Measurements from ENCODE around the gene JMJD1C.

The JMJD1C gene

DNA sequence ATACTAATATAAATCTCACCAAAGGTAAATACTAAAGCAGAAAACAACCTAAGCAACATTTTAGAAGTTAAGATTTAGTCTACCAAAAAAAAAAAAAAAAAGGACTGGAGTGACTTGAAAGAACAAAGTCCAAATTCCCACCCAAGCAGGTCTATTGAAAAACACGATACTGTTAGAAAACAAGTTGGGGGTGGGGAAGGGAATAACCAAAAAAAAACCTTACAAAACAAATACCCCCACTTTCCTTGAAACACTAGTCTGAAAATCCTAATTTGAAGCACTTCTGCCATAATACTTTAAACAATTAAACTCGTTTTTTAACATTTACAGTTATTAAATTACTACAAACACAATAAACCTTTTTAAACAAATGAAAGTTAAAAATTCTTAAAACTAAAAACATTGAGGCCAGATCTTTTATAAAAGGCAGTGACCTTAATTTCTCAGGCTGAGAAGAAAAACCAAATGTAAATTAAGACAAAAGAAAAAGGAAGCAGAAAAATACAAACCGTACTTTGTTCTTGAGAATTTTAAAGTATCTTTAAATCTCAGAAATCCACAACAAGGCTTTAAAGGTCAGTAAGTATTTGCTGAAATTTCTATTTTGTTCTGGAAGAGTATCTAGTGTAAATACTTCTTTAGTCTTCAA, 197.5 kb downstream of the JMJD1C start:
- Histone ChIP-seq H3K4me1 (ENCODE audit: control insufficient read depth, insufficient read depth, low read length) (no peaks in the 10 kb centered on the region), H3K4me3 (ENCODE audit: low read length in 2 of 2) (peak overlapping the region; percentile 81 to 84), H3K27ac (ENCODE audit: low read length) (peak overlapping the region; percentile 88), H3K36me3 (ENCODE audit: control insufficient read depth in 2 of 2, insufficient read depth in 2 of 2, low read length in 2 of 2) (no peaks in the 10 kb centered on the region), H3K27me3 (ENCODE audit: control insufficient read depth in 1 of 2, insufficient read depth in 2 of 2, low read length in 2 of 2) (no peaks in the 10 kb centered on the region), H3K9ac (ENCODE audit: low read length in 2 of 2) (peak overlapping the region; percentile 86 to 95), H3K9me3 (ENCODE audit: control insufficient read depth in 2 of 2, low read length in 2 of 2) (no peaks in the 10 kb centered on the region)

DNA sequence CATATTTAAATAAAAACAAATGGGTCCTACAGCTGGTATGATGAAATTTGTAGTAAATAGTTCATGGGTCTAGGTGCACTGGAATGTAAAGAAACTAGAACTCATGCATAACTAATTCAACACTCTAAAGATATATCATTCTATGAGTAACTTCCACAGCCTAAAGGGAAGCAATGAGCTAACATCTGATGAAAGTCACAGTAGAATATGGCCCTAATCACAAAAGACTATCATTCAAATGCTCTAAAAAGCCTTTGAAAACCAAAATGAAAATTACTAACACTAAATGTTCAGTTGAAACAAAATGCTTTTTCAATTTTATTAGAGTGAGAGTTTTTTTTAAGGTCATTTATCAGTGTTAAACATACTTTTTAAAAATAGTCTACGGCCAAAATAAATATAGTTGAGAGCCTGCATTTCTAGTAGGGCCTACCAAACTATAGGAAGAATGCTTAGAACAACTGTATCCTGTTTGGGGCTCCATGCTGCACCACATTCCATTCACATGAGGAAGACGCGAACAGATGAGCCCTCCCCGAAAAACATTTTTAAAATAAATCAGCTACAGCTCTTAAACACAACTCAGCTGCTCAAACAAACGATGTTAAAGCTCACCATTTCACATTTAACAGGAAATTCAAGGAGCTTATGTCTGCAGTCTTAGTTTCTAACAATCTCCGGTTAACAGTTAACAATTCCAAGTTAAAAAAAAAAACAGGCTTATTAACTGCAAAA, 198.2 kb downstream of the JMJD1C start:
- H3K4me3 ChIP-seq (ENCODE audit: low read length in 2 of 2): peak overlapping the region; percentile 81 to 84
- no peaks in the 10 kb centered on the region for H3K9me3 ChIP-seq (ENCODE audit: control insufficient read depth in 2 of 2, low read length in 2 of 2)
- H3K27me3 ChIP-seq (ENCODE audit: control insufficient read depth in 1 of 2, insufficient read depth in 2 of 2, low read length in 2 of 2): no peaks in the 10 kb centered on the region
- no peaks in the 10 kb centered on the region for H3K4me1 ChIP-seq (ENCODE audit: control insufficient read depth, insufficient read depth, low read length)
- peak overlapping the region; percentile 88 for H3K27ac ChIP-seq (ENCODE audit: low read length)
- H3K36me3 ChIP-seq (ENCODE audit: control insufficient read depth in 2 of 2, insufficient read depth in 2 of 2, low read length in 2 of 2): no peaks in the 10 kb centered on the region
- peak overlapping the region; percentile 86 to 95 for H3K9ac ChIP-seq (ENCODE audit: low read length in 2 of 2)

DNA sequence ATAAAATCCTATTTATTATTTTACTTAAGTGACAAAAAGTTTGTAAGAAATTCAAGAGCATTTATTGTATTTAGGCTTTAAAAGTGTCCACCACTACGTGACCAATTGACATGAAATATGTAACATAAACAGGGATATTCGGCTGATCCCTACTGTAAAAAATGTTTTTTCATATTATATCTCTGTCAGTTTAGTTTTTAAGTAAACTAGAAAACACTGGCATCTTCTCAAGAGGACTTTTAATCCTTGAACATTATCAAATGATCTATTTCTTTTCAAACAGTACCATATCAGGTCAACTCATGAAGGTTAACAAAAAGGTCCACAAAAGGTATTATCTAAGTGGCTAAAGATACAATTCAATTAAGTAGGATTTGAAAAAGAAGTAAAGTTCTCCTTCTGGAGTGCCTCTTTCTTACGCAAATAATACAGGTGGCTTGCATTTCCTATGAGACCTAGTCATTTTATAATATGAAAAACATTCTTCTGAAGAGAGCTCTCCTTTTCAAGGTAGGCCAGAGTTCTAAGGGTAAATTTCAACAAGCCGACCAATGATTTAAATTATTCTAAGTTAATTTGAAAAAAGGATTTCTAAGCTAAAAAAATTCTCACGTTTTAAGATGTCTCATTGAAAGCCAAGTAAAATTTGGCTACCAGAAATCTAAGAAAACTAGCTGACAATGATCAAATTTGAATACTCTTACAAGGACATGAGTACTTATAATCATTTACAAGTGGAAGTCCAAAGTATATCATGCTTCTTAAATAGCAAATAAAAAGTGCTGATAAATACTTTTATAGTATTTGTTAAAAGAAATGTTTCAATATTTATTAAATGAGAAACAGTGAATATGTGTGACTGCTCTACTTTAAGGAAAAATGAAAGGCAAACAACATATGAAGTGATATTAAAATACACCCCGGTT, 199.1 kb downstream of the JMJD1C start:
- peak overlapping the region; percentile 81 to 84 for H3K4me3 ChIP-seq (ENCODE audit: low read length in 2 of 2)
- no peaks in the 10 kb centered on the region for H3K36me3 ChIP-seq (ENCODE audit: control insufficient read depth in 2 of 2, insufficient read depth in 2 of 2, low read length in 2 of 2)
- no peaks in the 10 kb centered on the region for H3K9me3 ChIP-seq (ENCODE audit: control insufficient read depth in 2 of 2, low read length in 2 of 2)
- H3K9ac ChIP-seq (ENCODE audit: low read length in 2 of 2): peak overlapping the region; percentile 86 to 95
- H3K27me3 ChIP-seq (ENCODE audit: control insufficient read depth in 1 of 2, insufficient read depth in 2 of 2, low read length in 2 of 2): no peaks in the 10 kb centered on the region
- H3K27ac ChIP-seq (ENCODE audit: low read length): peak overlapping the region; percentile 8
- H3K4me1 ChIP-seq (ENCODE audit: control insufficient read depth, insufficient read depth, low read length): no peaks in the 10 kb centered on the region

DNA sequence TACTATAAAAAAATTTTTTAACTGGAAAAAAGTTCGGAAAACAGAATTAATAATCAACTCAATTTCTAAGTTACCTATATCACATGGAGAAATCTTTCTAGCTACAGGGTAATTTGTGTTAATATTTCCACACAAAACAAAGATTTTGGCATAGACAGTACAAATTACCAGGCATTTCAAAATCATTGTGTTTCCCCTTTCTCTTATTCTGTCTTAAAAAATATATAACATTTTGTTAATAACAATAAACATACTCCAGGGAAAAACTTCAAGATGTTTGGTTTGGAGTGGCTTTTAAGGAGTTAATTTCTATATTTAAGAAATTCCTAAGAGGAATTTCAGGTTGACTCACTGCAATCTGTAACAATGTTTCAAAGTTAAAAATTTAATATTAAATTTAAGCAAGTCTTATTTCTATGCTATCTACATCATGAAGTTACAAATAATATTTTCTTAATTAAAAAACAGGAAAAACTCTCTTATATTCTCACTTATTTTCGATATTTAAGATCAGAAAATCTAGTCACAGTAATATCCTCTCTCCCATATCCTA, 200.0 kb downstream of the JMJD1C start:
- Histone ChIP-seq H3K4me1 (ENCODE audit: control insufficient read depth, insufficient read depth, low read length) (no peaks in the 10 kb centered on the region), H3K9ac (ENCODE audit: low read length in 2 of 2) (peak overlapping the region; percentile 3 to 95), H3K4me3 (ENCODE audit: low read length in 2 of 2) (peak overlapping the region; percentile 81 to 84), H3K27ac (ENCODE audit: low read length) (no peak overlapping the region), H3K36me3 (ENCODE audit: control insufficient read depth in 2 of 2, insufficient read depth in 2 of 2, low read length in 2 of 2) (peaks cover 0 to 6% of the 10 kb centered on the region in 2 donors), H3K27me3 (ENCODE audit: control insufficient read depth in 1 of 2, insufficient read depth in 2 of 2, low read length in 2 of 2) (no peaks in the 10 kb centered on the region), H3K9me3 (ENCODE audit: control insufficient read depth in 2 of 2, low read length in 2 of 2) (no peaks in the 10 kb centered on the region)

DNA sequence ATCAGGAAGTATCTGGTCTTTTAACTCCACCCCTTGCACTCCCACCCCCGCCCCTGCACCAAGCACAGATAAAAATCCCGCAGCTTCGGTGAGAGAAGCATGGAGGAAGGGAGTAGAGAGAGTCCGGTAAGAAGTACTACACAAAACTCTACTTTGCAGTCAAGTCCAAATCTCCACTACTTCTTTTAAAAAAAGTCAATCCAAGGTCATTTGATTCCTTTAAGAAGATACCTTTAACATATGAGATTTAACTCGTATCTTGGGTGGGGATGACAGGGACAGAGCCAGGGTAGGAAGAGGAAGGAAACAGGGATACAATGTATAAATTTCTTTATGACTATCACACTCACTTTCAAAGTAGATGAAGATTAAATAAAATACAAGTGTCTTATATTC, 200.6 kb downstream of the JMJD1C start:
- Histone ChIP-seq H3K36me3 (ENCODE audit: control insufficient read depth in 2 of 2, insufficient read depth in 2 of 2, low read length in 2 of 2) (peaks cover 0 to 6% of the 10 kb centered on the region in 2 donors), H3K9ac (ENCODE audit: low read length in 2 of 2) (peak overlapping the region; percentile 3 to 95), H3K27me3 (ENCODE audit: control insufficient read depth in 1 of 2, insufficient read depth in 2 of 2, low read length in 2 of 2) (no peaks in the 10 kb centered on the region), H3K27ac (ENCODE audit: low read length) (no peak overlapping the region), H3K4me1 (ENCODE audit: control insufficient read depth, insufficient read depth, low read length) (no peaks in the 10 kb centered on the region), H3K4me3 (ENCODE audit: low read length in 2 of 2) (peak overlapping the region; percentile 77 to 84), H3K9me3 (ENCODE audit: control insufficient read depth in 2 of 2, low read length in 2 of 2) (no peaks in the 10 kb centered on the region)

DNA sequence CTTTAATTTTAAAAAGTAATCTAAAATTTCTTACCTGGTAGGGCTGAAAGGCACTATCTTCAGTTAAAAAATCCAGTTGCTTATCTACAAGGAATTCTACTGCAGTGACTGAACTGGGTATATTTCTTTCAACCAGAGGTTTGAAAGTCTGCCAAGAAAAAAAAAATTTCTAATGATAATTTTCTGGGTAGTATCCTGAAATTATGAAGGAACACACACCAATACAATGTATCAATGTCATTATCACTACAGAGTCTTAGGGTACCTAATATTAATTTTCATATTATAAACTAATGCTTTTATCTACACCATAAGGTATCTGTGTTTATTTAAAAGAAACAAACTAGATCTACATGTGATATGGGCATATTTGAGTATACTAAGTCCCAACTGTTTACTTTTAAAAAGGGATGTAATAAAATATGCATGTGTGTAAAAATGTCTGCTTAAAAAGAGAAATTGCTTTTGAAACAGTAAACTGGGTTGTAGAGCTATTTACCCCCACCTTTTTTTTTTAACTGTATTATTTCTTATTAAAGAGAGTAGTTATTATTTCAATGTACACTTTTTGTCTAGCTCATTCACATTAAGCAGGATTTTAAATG, 201.1 kb downstream of the JMJD1C start:
- no peaks in the 10 kb centered on the region for H3K9me3 ChIP-seq (ENCODE audit: control insufficient read depth in 2 of 2, low read length in 2 of 2)
- H3K9ac ChIP-seq (ENCODE audit: low read length in 2 of 2): peak overlapping the region in 1 of 2 donors; percentile 95
- no peaks in the 10 kb centered on the region for H3K27me3 ChIP-seq (ENCODE audit: control insufficient read depth in 1 of 2, insufficient read depth in 2 of 2, low read length in 2 of 2)
- no peaks in the 10 kb centered on the region for H3K4me1 ChIP-seq (ENCODE audit: control insufficient read depth, insufficient read depth, low read length)
- peaks cover 0 to 6% of the 10 kb centered on the region in 2 donors for H3K36me3 ChIP-seq (ENCODE audit: control insufficient read depth in 2 of 2, insufficient read depth in 2 of 2, low read length in 2 of 2)
- no peak overlapping the region for H3K27ac ChIP-seq (ENCODE audit: low read length)
- H3K4me3 ChIP-seq (ENCODE audit: low read length in 2 of 2): peak overlapping the region; percentile 77 to 84

- H3K4me1 ChIP-seq (ENCODE audit: control insufficient read depth, insufficient read depth, low read length): no peaks in the 10 kb centered on the region
- peaks cover 0 to 6% of the 10 kb centered on the region in 2 donors for H3K36me3 ChIP-seq (ENCODE audit: control insufficient read depth in 2 of 2, insufficient read depth in 2 of 2, low read length in 2 of 2)
- H3K9ac ChIP-seq (ENCODE audit: low read length in 2 of 2): no peak overlapping the region
- no peaks in the 10 kb centered on the region for H3K9me3 ChIP-seq (ENCODE audit: control insufficient read depth in 2 of 2, low read length in 2 of 2)
- H3K27ac ChIP-seq (ENCODE audit: low read length): peak overlapping the region; percentile 31
- peak overlapping the region in 1 of 2 donors; percentile 4 for H3K4me3 ChIP-seq (ENCODE audit: low read length in 2 of 2)
- no peaks in the 10 kb centered on the region for H3K27me3 ChIP-seq (ENCODE audit: control insufficient read depth in 1 of 2, insufficient read depth in 2 of 2, low read length in 2 of 2)
These were observed 203.2 kb downstream of the JMJD1C start for GRCh38 chr10:63262430-63263073.

DNA sequence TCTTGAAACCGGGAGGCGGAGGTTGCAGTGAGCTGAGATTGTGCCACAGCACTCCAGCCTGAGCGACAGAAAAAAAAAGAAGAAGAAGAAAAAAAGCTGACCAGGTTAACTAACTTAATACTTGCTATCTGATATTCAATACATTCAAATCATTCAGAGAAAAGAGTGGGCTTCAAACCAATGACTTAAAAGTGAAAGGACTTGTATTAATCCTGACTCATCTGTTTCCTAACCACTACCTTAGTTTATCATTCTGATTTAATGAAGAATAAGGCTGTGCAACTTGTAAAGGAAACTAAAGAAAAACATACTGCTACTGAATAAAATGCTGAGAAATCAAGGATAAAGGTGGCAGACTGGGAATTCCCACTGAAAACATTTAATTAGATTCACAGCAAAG, 204.3 kb downstream of the JMJD1C start:
- H3K9me3 ChIP-seq (ENCODE audit: control insufficient read depth in 2 of 2, low read length in 2 of 2): no peaks in the 10 kb centered on the region
- no peak overlapping the region for H3K9ac ChIP-seq (ENCODE audit: low read length in 2 of 2)
- H3K36me3 ChIP-seq (ENCODE audit: control insufficient read depth in 2 of 2, insufficient read depth in 2 of 2, low read length in 2 of 2): peaks cover 0 to 6% of the 10 kb centered on the region in 2 donors
- peaks cover 8% of the 10 kb centered on the region for H3K4me1 ChIP-seq (ENCODE audit: control insufficient read depth, insufficient read depth, low read length)
- H3K4me3 ChIP-seq (ENCODE audit: low read length in 2 of 2): no peak overlapping the region
- no peak overlapping the region for H3K27ac ChIP-seq (ENCODE audit: low read length)
- no peaks in the 10 kb centered on the region for H3K27me3 ChIP-seq (ENCODE audit: control insufficient read depth in 1 of 2, insufficient read depth in 2 of 2, low read length in 2 of 2)

- Histone ChIP-seq H3K9ac (ENCODE audit: low read length in 2 of 2) (no peak overlapping the region), H3K9me3 (ENCODE audit: control insufficient read depth in 2 of 2, low read length in 2 of 2) (no peaks in the 10 kb centered on the region), H3K27ac (ENCODE audit: low read length) (no peak overlapping the region), H3K27me3 (ENCODE audit: control insufficient read depth in 1 of 2, insufficient read depth in 2 of 2, low read length in 2 of 2) (no peaks in the 10 kb centered on the region), H3K4me1 (ENCODE audit: control insufficient read depth, insufficient read depth, low read length) (peaks cover 9% of the 10 kb centered on the region), H3K36me3 (ENCODE audit: control insufficient read depth in 2 of 2, insufficient read depth in 2 of 2, low read length in 2 of 2) (peaks cover 0 to 6% of the 10 kb centered on the region in 2 donors), H3K4me3 (ENCODE audit: low read length in 2 of 2) (no peak overlapping the region)
These were observed 204.9 kb downstream of the JMJD1C start for GRCh38 chr10:63260860-63261251.

Measured in stomach smooth muscle (tissue), 2 donors.